KMS-11 (cell line): Measurements from ENCODE around the gene VASN.
"Not testable (repeated sequence)": the region's sequence is repeated elsewhere in the genome, so short reads cannot be mapped to it uniquely, and the experiment has no call there.

Experiments
- H2AFZ ChIP-seq: fragments of 200-600 bp; sonication (generic); 2 replicates; pipeline ENCODE4 v1.6.1; 2016; ENCODE audit warnings: antibody characterized with exemption, mixed run types, low read depth
- H3K27ac ChIP-seq: fragments of 200-600 bp; sonication (generic); 2 replicates; pipeline ENCODE4 v1.6.1; 2016; ENCODE audit warnings: mild to moderate bottlenecking, mixed run types
- H3K27me3 ChIP-seq: fragments of 200-600 bp; sonication (generic); 2 replicates; pipeline ENCODE4 v1.6.1; 2017; ENCODE audit warnings: mild to moderate bottlenecking, low read depth, mixed run types, moderate library complexity; ENCODE audit not compliant: insufficient read depth
- H3K36me3 ChIP-seq: fragments of 200-600 bp; sonication (generic); 2 replicates; pipeline ENCODE4 v1.6.1; 2017; ENCODE audit warnings: mild to moderate bottlenecking, mixed run types; ENCODE audit not compliant: insufficient read depth
- H3K4me1 ChIP-seq: fragments of 200-600 bp; sonication (generic); 2 replicates; pipeline ENCODE4 v1.6.1; 2016; ENCODE audit warnings: mild to moderate bottlenecking, low read depth, mixed run types; ENCODE audit not compliant: poor library complexity, severe bottlenecking
- H3K4me2 ChIP-seq: fragments of 200-600 bp; sonication (generic); 2 replicates; pipeline ENCODE4 v1.7.0; 2016; ENCODE audit warnings: mild to moderate bottlenecking, mixed run types
- H3K4me3 ChIP-seq: fragments of 200-600 bp; sonication (generic); IDR thresholded peaks from 2 replicates; pipeline ENCODE4 v1.6.1; 2017; ENCODE audit warnings: low read depth, low read length, mixed read lengths; ENCODE audit not compliant: insufficient read depth
- H3K79me2 ChIP-seq: fragments of 200-600 bp; sonication (generic); 2 replicates; pipeline ENCODE4 v1.6.1; 2016; ENCODE audit warnings: low read depth, mixed run types; ENCODE audit not compliant: insufficient read depth
- H3K9ac ChIP-seq: fragments of 200-600 bp; sonication (generic); 2 replicates; pipeline ENCODE4 v1.6.1; 2016; ENCODE audit warnings: mild to moderate bottlenecking, mixed run types
- H4K20me1 ChIP-seq: fragments of 200-600 bp; sonication (generic); 2 replicates; pipeline ENCODE4 v1.6.1; 2016; ENCODE audit warnings: mild to moderate bottlenecking, mixed run types; ENCODE audit not compliant: insufficient read depth
- CTCF ChIP-seq: fragments of 200-600 bp; sonication (generic); conservative IDR thresholded peaks from 2 replicates; pipeline ENCODE4 v1.6.1; 2017; ENCODE audit warnings: low read depth, mild to moderate bottlenecking, antibody characterized with exemption, low read length, moderate library complexity, mixed read lengths

VASN gene

GRCh38 chr16:4333308-4333638 is 38.4 kb upstream of the VASN start:
- Histone ChIP-seq H3K4me3 (no peak overlapping the region), H4K20me1 (no peaks in the 10 kb centered on the region), H2AFZ (no peak overlapping the region), H3K27me3 (no peaks in the 10 kb centered on the region), H3K36me3 (no peaks in the 10 kb centered on the region), H3K4me1 (peaks cover 10% of the 10 kb centered on the region), H3K79me2 (no peaks in the 10 kb centered on the region), H3K4me2 (no peak overlapping the region), H3K9ac (no peak overlapping the region), H3K27ac (no peak overlapping the region)
- TF ChIP-seq CTCF = no peak

DNA sequence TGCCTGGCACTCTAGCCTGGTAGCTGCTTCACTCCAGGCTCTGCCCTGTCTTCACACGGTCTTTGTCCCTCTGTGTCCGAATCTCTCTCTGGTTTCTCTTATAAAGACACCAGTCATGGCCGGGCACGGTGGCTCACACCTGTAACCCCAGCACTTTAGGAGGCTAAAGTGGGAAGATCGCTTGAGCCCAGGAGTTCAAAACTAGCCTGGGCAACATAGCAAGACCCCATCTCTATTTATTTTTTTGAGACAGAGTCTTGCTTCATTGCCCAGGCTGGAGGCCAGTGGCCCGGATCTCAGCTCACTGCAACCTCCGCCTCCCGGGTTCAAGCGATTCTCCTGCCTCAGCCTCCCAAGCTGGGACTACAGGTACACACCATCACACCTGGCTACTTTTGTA is 37.9 kb upstream of the VASN start:
- not testable (repeated sequence) for H3K27me3 ChIP-seq, H4K20me1 ChIP-seq, H3K79me2 ChIP-seq, H3K9ac ChIP-seq, H3K36me3 ChIP-seq, H2AFZ ChIP-seq, H3K4me3 ChIP-seq, H3K4me1 ChIP-seq, H3K4me2 ChIP-seq, H3K27ac ChIP-seq

DNA sequence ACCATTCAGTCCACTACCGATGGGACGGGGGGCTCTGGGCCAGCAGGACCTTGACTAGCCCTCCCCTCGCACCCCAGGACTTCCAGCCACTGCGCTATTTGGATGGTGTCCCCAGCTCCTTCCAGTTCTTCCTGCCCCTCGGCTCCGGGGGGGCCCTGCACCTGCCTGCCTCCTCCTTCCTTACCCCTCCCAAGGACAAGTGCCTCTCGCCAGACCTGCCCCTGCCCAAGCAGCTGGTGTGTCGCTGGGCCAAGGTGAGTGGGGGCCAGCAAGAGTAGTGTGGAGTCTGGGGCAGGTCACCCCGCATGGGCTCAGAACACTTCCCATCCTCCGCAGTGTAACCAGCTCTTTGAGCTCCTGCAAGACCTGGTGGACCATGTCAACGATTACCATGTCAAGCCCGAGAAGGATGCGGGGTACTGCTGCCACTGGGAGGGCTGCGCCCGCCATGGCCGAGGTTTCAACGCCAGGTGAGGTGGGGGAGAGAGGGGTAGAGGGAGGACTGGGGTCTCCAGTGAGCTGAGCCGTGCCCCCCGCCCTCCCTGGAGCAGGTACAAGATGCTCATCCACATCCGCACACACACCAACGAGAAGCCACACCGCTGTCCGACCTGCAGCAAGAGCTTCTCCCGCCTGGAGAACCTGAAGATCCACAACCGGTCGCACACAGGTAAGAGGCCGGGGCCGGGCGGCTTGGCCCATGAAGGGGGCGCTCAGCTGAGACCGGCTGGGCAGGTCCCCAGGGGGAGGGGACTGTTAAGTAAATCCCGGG is 36.7 kb upstream of the VASN start:
- no peaks in the 10 kb centered on the region for H4K20me1 ChIP-seq
- no peak overlapping the region for H2AFZ ChIP-seq
- no peaks in the 10 kb centered on the region for H3K27me3 ChIP-seq
- no peak for TF ChIP-seq CTCF
- H3K4me2 ChIP-seq = no peak overlapping the region
- H3K4me1 ChIP-seq = peaks cover 8% of the 10 kb centered on the region
- H3K9ac ChIP-seq = no peak overlapping the region
- no peak overlapping the region for H3K4me3 ChIP-seq
- no peaks in the 10 kb centered on the region for H3K79me2 ChIP-seq
- no peaks in the 10 kb centered on the region for H3K36me3 ChIP-seq
- H3K27ac ChIP-seq = no peak overlapping the region

- no peak overlapping the region for H3K4me2 ChIP-seq
- no peak for TF ChIP-seq CTCF
- no peaks in the 10 kb centered on the region for H3K36me3 ChIP-seq
- no peak overlapping the region for H3K9ac ChIP-seq
- H3K4me3 ChIP-seq = no peak overlapping the region
- H3K79me2 ChIP-seq = peaks cover 2% of the 10 kb centered on the region; the same call in 1 of the 2 replicates
- no peak overlapping the region for H2AFZ ChIP-seq
- H4K20me1 ChIP-seq = no peaks in the 10 kb centered on the region
- no peaks in the 10 kb centered on the region for H3K4me1 ChIP-seq
- no peaks in the 10 kb centered on the region for H3K27me3 ChIP-seq
- H3K27ac ChIP-seq = no peak overlapping the region
These were observed 34.7 kb upstream of the VASN start for GRCh38 chr16:4336701-4337539.
